ENCODE measurements around the gene CCDC88A. TPM values are rescaled to one million over a fixed set of nuclear protein-coding genes. Genes with fewer than 3 reads are reported as not detected.

Gene CCDC88A
- total and polyA plus RNA-seq, 2 donors (not counting 1 experiment from before 2014, with no cell fraction given): 2.7 to 26.0 TPM

GRCh38 chr2:55327470-55328230 lies 92.0 kb downstream of the CCDC88A start:
- H3K79me2 ChIP-seq (ENCODE audit: control insufficient read depth, insufficient read depth, low read length): no peaks in the 10 kb centered on the region
- Mint-ChIP-seq H3K27me3 (no peaks in the 10 kb centered on the region), H3K27ac (no peak overlapping the region), H3K4me1 (no peaks in the 10 kb centered on the region), H3K4me3 (no peak overlapping the region), H3K9me3 (ENCODE audit: insufficient read depth) (no peaks in the 10 kb centered on the region)
- no peak overlapping the region for H3K27ac ChIP-seq (ENCODE audit: low read length in 2 of 2)
- intact Hi-C loops (cut with micrococcal nuclease): no loop called here
- no peak overlapping the region for H3K9ac ChIP-seq (ENCODE audit: low read length)
- peaks cover 0 to 3% of the 10 kb centered on the region in 2 experiments for H3K36me3 ChIP-seq (replicated peaks in 1 of 2; ENCODE audit: control extremely low read depth in 1 of 2, control insufficient read depth in 1 of 2, extremely low read depth in 1 of 2, insufficient read depth in 2 of 2, low read length in 1 of 2)
- POLR2A ChIA-PET: no interaction called here
- H3K4me2 ChIP-seq (replicated peaks; ENCODE audit: low read depth, low read length, poor library complexity, severe bottlenecking): no peak overlapping the region
- H3K9me3 ChIP-seq (ENCODE audit: control extremely low read depth in 1 of 3, control insufficient read depth in 2 of 3, insufficient read depth in 1 of 3, low read length in 2 of 3): peaks cover 0 to 6% (median 4%) of the 10 kb centered on the region in 3 donors
- TF ChIP-seq EZH2 (IDR thresholded peaks at IDR 0.05; ENCODE audit: borderline replicate concordance, insufficient read depth, low read depth, low read length, poor library complexity, severe bottlenecking): no peak
- no peak for TF ChIP-seq CTCF (IDR thresholded peaks at IDR 0.05)
- DNase-seq (no peak), ATAC-seq (ENCODE audit: low read depth) (no peak)
- no CpG with 5 or more reads among the region's 3 CpGs for WGBS (ENCODE audit: insufficient coverage)
- H3K4me3 ChIP-seq (ENCODE audit: control extremely low read depth in 1 of 5, extremely low read depth in 1 of 5, insufficient read depth in 1 of 5, low read depth in 2 of 5, low read length in 4 of 5): no peak overlapping the region
- no peaks in the 10 kb centered on the region for H3K27me3 ChIP-seq (replicated peaks in 1 of 4; ENCODE audit: control extremely low read depth in 1 of 4, control insufficient read depth in 3 of 4, insufficient read depth in 4 of 4, low read length in 3 of 4)
- CTCF ChIA-PET: interaction anchor here (0.9 kb wide), 1 partner anchor 9 kb away, joined by 3 read pairs; no protein-coding TSS in a partner anchor
- no peaks in the 10 kb centered on the region for H4K20me1 ChIP-seq (ENCODE audit: control insufficient read depth, insufficient read depth, low read length, poor library complexity, severe bottlenecking)
- no peaks in the 10 kb centered on the region for H3K4me1 ChIP-seq (ENCODE audit: control insufficient read depth in 2 of 2, insufficient read depth in 2 of 2, low read length in 2 of 2)
- H2AFZ ChIP-seq (ENCODE audit: insufficient read depth, low read depth, low read length, poor library complexity, severe bottlenecking): no peak overlapping the region

- H3K4me3 ChIP-seq (ENCODE audit: control extremely low read depth in 1 of 5, extremely low read depth in 1 of 5, insufficient read depth in 1 of 5, low read depth in 2 of 5, low read length in 4 of 5): no peak overlapping the region
- no peaks in the 10 kb centered on the region for H3K4me1 Mint-ChIP-seq
- H3K4me3 Mint-ChIP-seq: no peak overlapping the region
- TF ChIP-seq CTCF (IDR thresholded peaks at IDR 0.05): no peak
- no peak for TF ChIP-seq EZH2 (IDR thresholded peaks at IDR 0.05; ENCODE audit: borderline replicate concordance, insufficient read depth, low read depth, low read length, poor library complexity, severe bottlenecking)
- H2AFZ ChIP-seq (ENCODE audit: insufficient read depth, low read depth, low read length, poor library complexity, severe bottlenecking): no peak overlapping the region
- DNase-seq: no peak
- H3K27ac ChIP-seq (ENCODE audit: low read length in 2 of 2): no peak overlapping the region
- no peaks in the 10 kb centered on the region for H3K79me2 ChIP-seq (ENCODE audit: control insufficient read depth, insufficient read depth, low read length)
- no peaks in the 10 kb centered on the region for H3K27me3 ChIP-seq (replicated peaks in 1 of 4; ENCODE audit: control extremely low read depth in 1 of 4, control insufficient read depth in 3 of 4, insufficient read depth in 4 of 4, low read length in 3 of 4)
- H3K27ac Mint-ChIP-seq: no peak overlapping the region
- no peak overlapping the region for H3K4me2 ChIP-seq (replicated peaks; ENCODE audit: low read depth, low read length, poor library complexity, severe bottlenecking)
- intact Hi-C loops (cut with micrococcal nuclease): no loop called here
- no peaks in the 10 kb centered on the region for H3K4me1 ChIP-seq (ENCODE audit: control insufficient read depth in 2 of 2, insufficient read depth in 2 of 2, low read length in 2 of 2)
- no peak for ATAC-seq (ENCODE audit: low read depth)
- 67% methylated on average over 1 of the region's 1 CpG for WGBS (ENCODE audit: insufficient coverage)
- ChIA-PET POLR2A (no interaction called here), CTCF (no interaction called here)
- H3K36me3 ChIP-seq (replicated peaks in 1 of 2; ENCODE audit: control extremely low read depth in 1 of 2, control insufficient read depth in 1 of 2, extremely low read depth in 1 of 2, insufficient read depth in 2 of 2, low read length in 1 of 2): peaks cover 0 to 9% of the 10 kb centered on the region in 2 experiments
- no peaks in the 10 kb centered on the region for H3K27me3 Mint-ChIP-seq
- no peaks in the 10 kb centered on the region for H3K9me3 Mint-ChIP-seq (ENCODE audit: insufficient read depth)
- no peaks in the 10 kb centered on the region for H3K9me3 ChIP-seq (ENCODE audit: control extremely low read depth in 1 of 3, control insufficient read depth in 2 of 3, insufficient read depth in 1 of 3, low read length in 2 of 3)
- no peak overlapping the region for H3K9ac ChIP-seq (ENCODE audit: low read length)
- H4K20me1 ChIP-seq (ENCODE audit: control insufficient read depth, insufficient read depth, low read length, poor library complexity, severe bottlenecking): no peaks in the 10 kb centered on the region
Measured at GRCh38 chr2:55314985-55315384, 104.7 kb downstream of the CCDC88A start.

All from B cell (primary cell).